HEK293 (cell line): ENCODE measurements around the gene CHCHD5.

Source experiments
- CTCF ChIP-seq: fragments of 450-650 bp; formaldehyde crosslinking; IDR thresholded peaks from 2 replicates; pipeline ENCODE4 v1.5.1; 2016; ENCODE audit warnings: missing biosample characterization, missing genetic modification characterization
- KLF1 ChIP-seq: fragments of 450-650 bp; formaldehyde crosslinking; IDR thresholded peaks from 2 replicates; pipeline ENCODE4 v1.5.1; 2016; ENCODE audit warnings: missing biosample characterization, missing genetic modification characterization
- REST ChIP-seq: fragments of 450-650 bp; formaldehyde crosslinking; IDR thresholded peaks from 2 replicates; pipeline ENCODE4 v1.5.1; 2016; ENCODE audit warnings: missing biosample characterization, missing genetic modification characterization
- YY1 ChIP-seq: fragments of 450-650 bp; formaldehyde crosslinking; IDR thresholded peaks from 2 replicates; pipeline ENCODE4 v1.5.1; 2018; ENCODE audit warnings: missing biosample characterization, missing genetic modification characterization
- ZBTB17 ChIP-seq: fragments of 450-650 bp; formaldehyde crosslinking; IDR thresholded peaks from 2 replicates; pipeline ENCODE4 v1.5.1; 2016; ENCODE audit warnings: missing biosample characterization, missing genetic modification characterization
- ZBTB20 ChIP-seq: fragments of 450-650 bp; formaldehyde crosslinking; IDR thresholded peaks from 2 replicates; pipeline ENCODE4 v1.5.1; 2016; ENCODE audit warnings: missing biosample characterization, missing genetic modification characterization
- ZIC2 ChIP-seq: fragments of 450-650 bp; formaldehyde crosslinking; IDR thresholded peaks from 2 replicates; pipeline ENCODE4 v1.5.1; 2016; ENCODE audit warnings: missing biosample characterization, missing genetic modification characterization
- ZNF211 ChIP-seq: fragments of 450-650 bp; formaldehyde crosslinking; IDR thresholded peaks from 2 replicates; pipeline ENCODE4 v1.5.1; 2016; ENCODE audit warnings: low read depth, missing biosample characterization, missing genetic modification characterization
- ZNF24 ChIP-seq: fragments of 450-650 bp; formaldehyde crosslinking; IDR thresholded peaks from 2 replicates; pipeline ENCODE4 v1.5.1; 2016; ENCODE audit warnings: missing biosample characterization, missing genetic modification characterization
- ZNF274 ChIP-seq, 2 experiments: fragments of 200-500 bp in 1 of 2; fragments of 450-650 bp in 1 of 2; sonication (Bioruptor generic) in 1 of 2; formaldehyde crosslinking in 1 of 2; IDR thresholded peaks; 2 replicates each; pipeline versions ENCODE4 v1.5.1 to v1.6.1; 2014 to 2016; ENCODE audit warnings: borderline replicate concordance in 1 of 2, inconsistent platforms in 1 of 2, low read length in 1 of 2, missing biosample characterization in 1 of 2, missing genetic modification characterization in 1 of 2
- ZNF404 ChIP-seq: fragments of 450-650 bp; formaldehyde crosslinking; IDR thresholded peaks from 2 replicates; pipeline ENCODE4 v1.5.1; 2017; ENCODE audit warnings: missing biosample characterization, missing genetic modification characterization
- ZNF449 ChIP-seq: fragments of 450-650 bp; formaldehyde crosslinking; IDR thresholded peaks from 2 replicates; pipeline ENCODE4 v1.5.1; 2017; ENCODE audit warnings: missing biosample characterization, mild to moderate bottlenecking, missing genetic modification characterization, moderate library complexity
- ZNF473 ChIP-seq: fragments of 450-650 bp; formaldehyde crosslinking; IDR thresholded peaks from 2 replicates; pipeline ENCODE4 v1.5.1; 2017; ENCODE audit warnings: missing biosample characterization, missing genetic modification characterization
- ZNF692 ChIP-seq: fragments of 450-650 bp; formaldehyde crosslinking; IDR thresholded peaks from 2 replicates; pipeline ENCODE4 v1.5.1; 2016; ENCODE audit warnings: missing biosample characterization, missing genetic modification characterization

GRCh38 chr2:112584891-112585250 lies 462 bp downstream of the CHCHD5 start:
- no peak for TF ChIP-seq ZNF274 (IDR thresholded peaks at IDR 0.05; ENCODE audit: low read length)
- no peak for TF ChIP-seq ZNF274 (tag by site-specific recombination; IDR thresholded peaks at IDR 0.05; ENCODE audit: borderline replicate concordance)
- no peak for TF ChIP-seq CTCF (tag by site-specific recombination)
- TF ChIP-seq ZNF473 (tag by site-specific recombination) = no peak
- no peak for TF ChIP-seq ZNF24 (tag by site-specific recombination)
- no peak for TF ChIP-seq REST
- no peak for TF ChIP-seq YY1 (tag by site-specific recombination)
- TF ChIP-seq ZBTB17 = no peak
- TF ChIP-seq ZIC2 (tag by site-specific recombination) = no peak
- TF ChIP-seq KLF1 (tag by site-specific recombination) = no peak
- TF ChIP-seq ZNF211 (tag by site-specific recombination) = no peak
- TF ChIP-seq ZNF692 (tag by site-specific recombination) = no peak
- TF ChIP-seq ZNF404 (tag by site-specific recombination) = no peak
- no peak for TF ChIP-seq ZBTB20 (tag by site-specific recombination)
- TF ChIP-seq ZNF449 (tag by site-specific recombination) = no peak
